HCT116 (cell line): Measurements from ENCODE around the gene AK6. TPM values are rescaled to one million over a fixed set of nuclear protein-coding genes. Genes with fewer than 3 reads are reported as not detected.
A peak's percentile ranks its signal among the peaks of the same experiment; 100 is the strongest.

Experiments used
- ATAC-seq: fragments of 200-7000 bp; cut with Tn5 transposase; 2 replicates; pipeline ENCODE4 v1.9.1; 2020; ENCODE audit warnings: mild to moderate bottlenecking, moderate library complexity
- BruUV-seq: library from RNA; stranded (reverse); fragments of 400-500 nt; replicated peaks from 2 replicates; lab custom pipeline; 2021; lab: Mats Ljungman, UMichigan
- CTCF ChIA-PET: fragments of 300-600 bp; sonication (Branson Sonifier 250); formaldehyde crosslinking; loops from one replicate; lab custom pipeline; 2021; ENCODE audit warnings: antibody characterized with exemption; lab: Charles Lee
- POLR2A ChIA-PET: fragments of 300-600, 350-600 bp; sonication (Branson Sonifier 250); formaldehyde crosslinking; loops from one replicate; lab custom pipeline; 2021; ENCODE audit warnings: antibody characterized with exemption; lab: Charles Lee
- RAD21 ChIA-PET, 2 experiments: fragments of 300-600 bp; sonication (Branson Sonifier 250); formaldehyde crosslinking; loops; one replicate each; lab custom pipeline; 2023; ENCODE audit warnings: low total read pairs in 2 of 2; ENCODE audit not compliant: uncharacterized antibody in 2 of 2, unreplicated experiment in 2 of 2, low non-redundant PET in 1 of 2; lab: Charles Lee
- DNase-seq: peaks from one replicate; pipeline ENCODE4 v3.0.0-alpha.2; 2010; ENCODE audit warnings: low read depth, low spot score
- H2AFZ ChIP-seq: fragments of 200-600 bp; shearing (Covaris generic), sonication (generic); 2 replicates; pipeline ENCODE4 v1.6.1; 2017; ENCODE audit warnings: low read depth, mixed run types, mixed read lengths, antibody characterized with exemption, low read length; ENCODE audit not compliant: poor library complexity, severe bottlenecking
- H3K27ac ChIP-seq: 2 replicates; pipeline ENCODE4 v1.5.1; 2012; ENCODE audit warnings: low read depth, low read length
- H3K27me3 ChIP-seq: fragments of 200-600 bp; sonication (generic); 2 replicates; pipeline ENCODE4 v1.6.1; 2016; ENCODE audit warnings: mixed run types, low read length, mixed read lengths; ENCODE audit not compliant: insufficient read depth
- H3K36me3 ChIP-seq, 2 experiments: fragments of 200-500 bp in 1 of 2; fragments of 200-600 bp in 1 of 2; sonication (Bioruptor generic) in 1 of 2; sonication (generic) in 1 of 2; 2 replicates each; pipeline versions ENCODE4 v1.5.1 to v1.6.1; 2014 to 2016; ENCODE audit warnings: low read length in 2 of 2, inconsistent platforms in 1 of 2, mixed read lengths in 1 of 2, mixed run types in 1 of 2; ENCODE audit not compliant: insufficient read depth in 2 of 2, control insufficient read depth in 1 of 2
- H3K4me1 ChIP-seq, 2 experiments: fragments of 200-600 bp in 1 of 2; sonication (generic) in 1 of 2; 2 replicates each; pipeline versions ENCODE4 v1.5.1 to v1.6.1; 2012 to 2017; ENCODE audit warnings: low read length in 2 of 2, inconsistent platforms in 1 of 2, mild to moderate bottlenecking in 1 of 2, mixed read lengths in 1 of 2, mixed run types in 1 of 2, moderate library complexity in 1 of 2; ENCODE audit not compliant: insufficient read depth in 2 of 2, control insufficient read depth in 1 of 2
- H3K4me2 ChIP-seq: fragments of 200-600 bp; sonication (generic); 2 replicates; pipeline ENCODE4 v1.6.1; 2017; ENCODE audit warnings: mixed run types, low read length, mixed read lengths
- H3K4me3 ChIP-seq, 2 experiments: fragments of 200-600 bp in 1 of 2; sonication (generic) in 1 of 2; replicated peaks in 1 of 2; 2 replicates each; pipeline ENCODE4 v1.5.1; 2011 to 2016; ENCODE audit warnings: low read length in 2 of 2, control low read depth in 1 of 2, low read depth in 1 of 2, mild to moderate bottlenecking in 1 of 2, mixed read lengths in 1 of 2, mixed run types in 1 of 2
- H3K79me2 ChIP-seq: fragments of 200-600 bp; sonication (generic); 2 replicates; pipeline ENCODE4 v1.6.1; 2017; ENCODE audit warnings: mild to moderate bottlenecking, mixed run types, low read length, moderate library complexity, mixed read lengths; ENCODE audit not compliant: insufficient read depth
- H3K9ac ChIP-seq: fragments of 200-600 bp; sonication (generic); 2 replicates; pipeline ENCODE4 v1.6.1; 2016; ENCODE audit warnings: low read length, mixed read lengths
- H3K9me2 ChIP-seq: fragments of 200-600 bp; sonication (generic), shearing (Covaris generic); 2 replicates; pipeline ENCODE4 v1.6.1; 2017; ENCODE audit warnings: mixed run types, mild to moderate bottlenecking, moderate library complexity; ENCODE audit not compliant: insufficient read depth
- H3K9me3 ChIP-seq, 2 experiments: fragments of 200-500 bp in 1 of 2; fragments of 200-600 bp in 1 of 2; sonication (Bioruptor generic) in 1 of 2; sonication (generic) in 1 of 2; 2 replicates each; pipeline ENCODE4 v1.6.1; 2014 to 2017; ENCODE audit warnings: low read length in 2 of 2, mixed read lengths in 2 of 2, inconsistent platforms in 1 of 2, low read depth in 1 of 2, mild to moderate bottlenecking in 1 of 2, mixed run types in 1 of 2, moderate library complexity in 1 of 2; ENCODE audit not compliant: control insufficient read depth in 1 of 2, insufficient read depth in 1 of 2
- H4K20me1 ChIP-seq: fragments of 200-600 bp; sonication (generic), shearing (Covaris generic); 2 replicates; pipeline ENCODE4 v1.6.1; 2017; ENCODE audit warnings: mixed run types, mild to moderate bottlenecking, moderate library complexity; ENCODE audit not compliant: insufficient read depth
- EGR1 ChIP-seq: IDR thresholded peaks from 2 replicates; pipeline ENCODE4 v1.6.1; 2012; ENCODE audit warnings: low read depth
- FOSL1 ChIP-seq: IDR thresholded peaks from 2 replicates; pipeline ENCODE4 v1.6.1; 2012; ENCODE audit warnings: low read depth
- MAX ChIP-seq: IDR thresholded peaks from 2 replicates; pipeline ENCODE4 v1.6.1; 2012
- POLR2AphosphoS5 ChIP-seq: IDR thresholded peaks from 2 replicates; pipeline ENCODE4 v1.6.1; 2011; ENCODE audit warnings: mild to moderate bottlenecking, low read depth, low read length, moderate library complexity
- RAD21 ChIP-seq: IDR thresholded peaks from 2 replicates; pipeline ENCODE4 v1.6.1; 2012; ENCODE audit warnings: low read depth, mild to moderate bottlenecking
- REST ChIP-seq: IDR thresholded peaks from 2 replicates; pipeline ENCODE4 v1.6.1; 2012; ENCODE audit warnings: low read depth
- SP1 ChIP-seq: IDR thresholded peaks from 2 replicates; pipeline ENCODE4 v1.6.1; 2012; ENCODE audit warnings: low read depth
- SRF ChIP-seq: IDR thresholded peaks from 2 replicates; pipeline ENCODE4 v1.6.1; 2012; ENCODE audit warnings: low read depth
- TCF7L2 ChIP-seq: IDR thresholded peaks from 2 replicates; pipeline ENCODE4 v1.7.0; 2011; ENCODE audit warnings: borderline replicate concordance, inconsistent platforms; ENCODE audit not compliant: insufficient read depth, insufficient read length; ENCODE audit errors: extremely low read depth
- YY1 ChIP-seq: IDR thresholded peaks from 2 replicates; pipeline ENCODE4 v1.6.1; 2011; ENCODE audit warnings: low read length, low read depth, moderate library complexity, mild to moderate bottlenecking; ENCODE audit not compliant: insufficient replicate concordance; ENCODE audit errors: extremely low read depth
- ZFX ChIP-seq: fragments of 450-650 bp; IDR thresholded peaks from 2 replicates; pipeline ENCODE4 v1.6.1; 2017
- ZNF274 ChIP-seq: fragments of 200-500 bp; sonication (Bioruptor generic); IDR thresholded peaks from 2 replicates; pipeline ENCODE4 v1.6.1; 2014; ENCODE audit warnings: mild to moderate bottlenecking, low read depth, low read length, inconsistent platforms
- intact Hi-C: fragments of 100-400 bp; cut with micrococcal nuclease; formaldehyde crosslinking; loops from 2 replicates; pipeline ENCODE4 v1.10.0; 2022
- total RNA-seq: library from RNA; stranded (reverse); gene quantifications from one replicate; pipeline ENCODE4 v1.2.1, GENCODE V29; 2021; ENCODE audit not compliant: unreplicated experiment
- TF ChIP-seq, protein P1 (sequence below): IDR thresholded peaks from 2 replicates; pipeline ENCODE4 v1.6.1; 2012
- TF ChIP-seq, protein P2 (sequence below), 3 experiments: fragments of 200-600 bp in 1 of 3; sonication (generic) in 1 of 3; IDR thresholded peaks in 2 of 3; conservative IDR thresholded peaks in 1 of 3; 2 replicates each; pipeline ENCODE4 v1.5.1; 2012 to 2017; ENCODE audit warnings: low read depth in 2 of 3, low read length in 2 of 3, antibody characterized with exemption in 1 of 3, borderline replicate concordance in 1 of 3, control low read depth in 1 of 3, mild to moderate bottlenecking in 1 of 3, mixed read lengths in 1 of 3, mixed run types in 1 of 3, moderate library complexity in 1 of 3; ENCODE audit not compliant: insufficient read depth in 1 of 3

The AK6 gene
- total RNA-seq, 1 experiment from 2014 or later, result 33.4 TPM

- Histone ChIP-seq H2AFZ (no peak overlapping the region), H3K27me3 (no peaks in the 10 kb centered on the region), H4K20me1 (no peaks in the 10 kb centered on the region), H3K4me2 (peak overlapping the region; percentile 82), H3K9me3 (no peaks in the 10 kb centered on the region), H3K9ac (peak overlapping the region; percentile 88), H3K36me3 (peaks cover 2 to 16% of the 10 kb centered on the region in 2 experiments; a peak in 1 of 4 replicates), H3K4me1 (peaks cover 5 to 17% of the 10 kb centered on the region in 2 experiments; a peak in 3 of 4 replicates), H3K4me3 (peak overlapping the region; percentile 78 to 94), H3K9me2 (no peaks in the 10 kb centered on the region), H3K79me2 (peaks cover 18% of the 10 kb centered on the region), H3K27ac (peak overlapping the region; percentile 92; the same call in 1 of the 2 replicates)
- TF ChIP-seq ZFX, result no peak
- no peak for TF ChIP-seq SP1
- TF ChIP-seq POLR2AphosphoS5, result no peak
- no peak for TF ChIP-seq SRF
- TF ChIP-seq MAX, result no peak
- TF ChIP-seq, protein P1, sequence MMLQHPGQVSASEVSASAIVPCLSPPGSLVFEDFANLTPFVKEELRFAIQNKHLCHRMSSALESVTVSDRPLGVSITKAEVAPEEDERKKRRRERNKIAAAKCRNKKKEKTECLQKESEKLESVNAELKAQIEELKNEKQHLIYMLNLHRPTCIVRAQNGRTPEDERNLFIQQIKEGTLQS, result no peak
- no peak for TF ChIP-seq FOSL1
- TF ChIP-seq, protein P2, sequence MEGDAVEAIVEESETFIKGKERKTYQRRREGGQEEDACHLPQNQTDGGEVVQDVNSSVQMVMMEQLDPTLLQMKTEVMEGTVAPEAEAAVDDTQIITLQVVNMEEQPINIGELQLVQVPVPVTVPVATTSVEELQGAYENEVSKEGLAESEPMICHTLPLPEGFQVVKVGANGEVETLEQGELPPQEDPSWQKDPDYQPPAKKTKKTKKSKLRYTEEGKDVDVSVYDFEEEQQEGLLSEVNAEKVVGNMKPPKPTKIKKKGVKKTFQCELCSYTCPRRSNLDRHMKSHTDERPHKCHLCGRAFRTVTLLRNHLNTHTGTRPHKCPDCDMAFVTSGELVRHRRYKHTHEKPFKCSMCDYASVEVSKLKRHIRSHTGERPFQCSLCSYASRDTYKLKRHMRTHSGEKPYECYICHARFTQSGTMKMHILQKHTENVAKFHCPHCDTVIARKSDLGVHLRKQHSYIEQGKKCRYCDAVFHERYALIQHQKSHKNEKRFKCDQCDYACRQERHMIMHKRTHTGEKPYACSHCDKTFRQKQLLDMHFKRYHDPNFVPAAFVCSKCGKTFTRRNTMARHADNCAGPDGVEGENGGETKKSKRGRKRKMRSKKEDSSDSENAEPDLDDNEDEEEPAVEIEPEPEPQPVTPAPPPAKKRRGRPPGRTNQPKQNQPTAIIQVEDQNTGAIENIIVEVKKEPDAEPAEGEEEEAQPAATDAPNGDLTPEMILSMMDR (IDR thresholded peaks at IDR 0.05 in 2 of 3, conservative IDR thresholded peaks at IDR 0.05 in 1 of 3; ENCODE audit: borderline replicate concordance in 1 of 3, insufficient read depth in 1 of 3, low read depth in 2 of 3, low read length in 2 of 3), result no peak
- no peak for TF ChIP-seq YY1
- TF ChIP-seq RAD21, result no peak
- no peak for TF ChIP-seq REST
- TF ChIP-seq TCF7L2, result no peak
- TF ChIP-seq ZNF274, result no peak
- TF ChIP-seq EGR1, result no peak
- intact Hi-C loops, result no loop called here
- ATAC-seq, result no peak
- ChIA-PET POLR2A (no interaction called here), RAD21 (no interaction called here), CTCF (no interaction called here)
- DNase-seq, result no peak
- TSS peak; percentile 64 for BruUV-seq
Observed at GRCh38 chr5:69416180-69416579, 46.9 kb upstream of the AK6 start.
